ENCODE results near the gene HK2.
A peak's percentile ranks its signal among the peaks of the same experiment; 100 is the strongest.

HK2 gene

DNA sequence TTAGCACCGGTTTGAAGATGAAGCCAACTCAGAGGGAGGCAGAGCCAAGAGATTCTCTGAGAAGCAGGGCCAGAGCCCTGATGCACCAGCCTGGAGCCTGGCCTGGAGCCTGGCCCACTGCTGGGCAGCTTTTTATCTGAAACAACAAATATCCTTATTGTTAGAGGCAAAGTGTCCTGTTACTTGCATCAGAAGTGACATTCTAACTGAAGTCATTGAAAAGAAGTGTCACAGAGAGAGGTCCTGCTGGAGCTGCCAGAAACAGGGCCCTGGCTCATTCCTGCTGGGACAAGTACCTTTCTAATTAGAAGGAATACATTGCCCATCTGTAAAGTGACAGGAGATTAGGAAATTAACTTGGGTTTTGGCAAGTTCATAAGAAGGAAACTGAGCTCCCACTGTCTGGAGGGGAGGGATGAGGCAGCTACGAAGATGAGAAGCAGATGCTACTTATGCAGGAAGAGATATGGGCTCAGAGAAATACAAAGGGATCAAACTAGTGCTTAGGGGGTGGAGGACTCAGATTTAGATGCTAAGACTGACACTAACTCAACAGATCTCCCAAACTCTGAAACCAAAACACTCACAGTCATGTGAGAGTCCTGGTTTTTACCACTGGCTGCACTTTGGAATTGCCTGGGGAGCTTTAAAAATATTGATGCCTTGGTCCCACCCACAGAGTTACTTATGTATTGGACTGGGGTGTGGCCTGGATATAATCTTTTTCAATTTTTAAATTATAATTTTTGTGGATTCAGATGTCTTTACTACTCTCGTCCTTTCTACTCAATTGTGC, 11.0 kb upstream of the HK2 start:
- no peaks in the 10 kb centered on the region for H3K9me2 ChIP-seq (replicated peaks; ENCODE audit: low read depth, low read length)
- no peak for TF ChIP-seq EZH2phosphoT487 (IDR thresholded peaks at IDR 0.05; ENCODE audit: borderline replicate concordance)
- TF ChIP-seq, protein P1, sequence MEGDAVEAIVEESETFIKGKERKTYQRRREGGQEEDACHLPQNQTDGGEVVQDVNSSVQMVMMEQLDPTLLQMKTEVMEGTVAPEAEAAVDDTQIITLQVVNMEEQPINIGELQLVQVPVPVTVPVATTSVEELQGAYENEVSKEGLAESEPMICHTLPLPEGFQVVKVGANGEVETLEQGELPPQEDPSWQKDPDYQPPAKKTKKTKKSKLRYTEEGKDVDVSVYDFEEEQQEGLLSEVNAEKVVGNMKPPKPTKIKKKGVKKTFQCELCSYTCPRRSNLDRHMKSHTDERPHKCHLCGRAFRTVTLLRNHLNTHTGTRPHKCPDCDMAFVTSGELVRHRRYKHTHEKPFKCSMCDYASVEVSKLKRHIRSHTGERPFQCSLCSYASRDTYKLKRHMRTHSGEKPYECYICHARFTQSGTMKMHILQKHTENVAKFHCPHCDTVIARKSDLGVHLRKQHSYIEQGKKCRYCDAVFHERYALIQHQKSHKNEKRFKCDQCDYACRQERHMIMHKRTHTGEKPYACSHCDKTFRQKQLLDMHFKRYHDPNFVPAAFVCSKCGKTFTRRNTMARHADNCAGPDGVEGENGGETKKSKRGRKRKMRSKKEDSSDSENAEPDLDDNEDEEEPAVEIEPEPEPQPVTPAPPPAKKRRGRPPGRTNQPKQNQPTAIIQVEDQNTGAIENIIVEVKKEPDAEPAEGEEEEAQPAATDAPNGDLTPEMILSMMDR (conservative IDR thresholded peaks at IDR 0.05; ENCODE audit: low read length) = no peak
- H3K27me3 ChIP-seq (ENCODE audit: insufficient read depth, low read length, poor library complexity, severe bottlenecking) = no peaks in the 10 kb centered on the region
- peak overlapping the region; percentile 23; the same call in 1 of the 2 replicates for H2AFZ ChIP-seq (ENCODE audit: low read length)
- no peaks in the 10 kb centered on the region for H3K9me3 ChIP-seq (ENCODE audit: insufficient read depth, low read depth, low read length)
- no peaks in the 10 kb centered on the region for H4K20me1 ChIP-seq (ENCODE audit: insufficient read depth, low read length, poor library complexity, severe bottlenecking)
- no peaks in the 10 kb centered on the region for H3F3A ChIP-seq (ENCODE audit: low read depth)
- no peaks in the 10 kb centered on the region for H3K79me2 ChIP-seq (ENCODE audit: insufficient read depth, low read length)
- no peaks in the 10 kb centered on the region for H3K36me3 ChIP-seq (ENCODE audit: insufficient read depth, low read length)
- no peak overlapping the region for H3K9ac ChIP-seq (ENCODE audit: low read depth, low read length, poor library complexity, severe bottlenecking)
- H3K4me1 ChIP-seq (ENCODE audit: insufficient read depth, low read length, poor library complexity, severe bottlenecking) = peaks cover 8% of the 10 kb centered on the region
- H3K4me2 ChIP-seq (ENCODE audit: low read depth, low read length, poor library complexity, severe bottlenecking) = no peak overlapping the region
- H3K4me3 ChIP-seq (ENCODE audit: low read length, poor library complexity, severe bottlenecking) = no peak overlapping the region

DNA sequence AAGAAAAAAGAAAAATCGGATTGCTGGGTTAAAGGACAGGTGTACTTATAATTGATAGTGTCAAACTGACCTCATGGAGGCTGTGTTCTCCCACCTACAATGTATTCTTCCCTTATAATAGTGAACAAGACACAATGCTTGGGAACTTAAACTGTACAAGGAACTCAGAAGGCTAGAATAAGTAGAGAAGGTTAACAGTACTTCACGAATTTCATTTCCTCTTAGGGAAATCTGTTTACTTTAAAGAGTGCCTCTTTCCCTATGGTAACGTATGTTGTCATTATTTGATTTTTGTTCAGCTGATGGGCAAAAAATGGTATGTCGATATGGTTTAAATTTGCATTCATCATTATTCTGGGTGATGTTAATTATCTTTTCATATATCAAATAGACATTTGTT, 9.2 kb upstream of the HK2 start:
- Histone ChIP-seq H3K27me3 (ENCODE audit: insufficient read depth, low read length, poor library complexity, severe bottlenecking) (no peaks in the 10 kb centered on the region), H3K4me1 (ENCODE audit: insufficient read depth, low read length, poor library complexity, severe bottlenecking) (peaks cover 9% of the 10 kb centered on the region), H4K20me1 (ENCODE audit: insufficient read depth, low read length, poor library complexity, severe bottlenecking) (no peaks in the 10 kb centered on the region), H3K79me2 (ENCODE audit: insufficient read depth, low read length) (no peaks in the 10 kb centered on the region), H2AFZ (ENCODE audit: low read length) (no peak overlapping the region), H3K9me2 (replicated peaks; ENCODE audit: low read depth, low read length) (no peaks in the 10 kb centered on the region), H3K9ac (ENCODE audit: low read depth, low read length, poor library complexity, severe bottlenecking) (no peak overlapping the region), H3K4me2 (ENCODE audit: low read depth, low read length, poor library complexity, severe bottlenecking) (no peak overlapping the region), H3K36me3 (ENCODE audit: insufficient read depth, low read length) (no peaks in the 10 kb centered on the region), H3K9me3 (ENCODE audit: insufficient read depth, low read depth, low read length) (no peaks in the 10 kb centered on the region), H3F3A (ENCODE audit: low read depth) (no peaks in the 10 kb centered on the region), H3K4me3 (ENCODE audit: low read length, poor library complexity, severe bottlenecking) (no peak overlapping the region)
- TF ChIP-seq EZH2phosphoT487 (IDR thresholded peaks at IDR 0.05; ENCODE audit: borderline replicate concordance) = no peak
- TF ChIP-seq, protein P1 (conservative IDR thresholded peaks at IDR 0.05; ENCODE audit: low read length) = no peak

DNA sequence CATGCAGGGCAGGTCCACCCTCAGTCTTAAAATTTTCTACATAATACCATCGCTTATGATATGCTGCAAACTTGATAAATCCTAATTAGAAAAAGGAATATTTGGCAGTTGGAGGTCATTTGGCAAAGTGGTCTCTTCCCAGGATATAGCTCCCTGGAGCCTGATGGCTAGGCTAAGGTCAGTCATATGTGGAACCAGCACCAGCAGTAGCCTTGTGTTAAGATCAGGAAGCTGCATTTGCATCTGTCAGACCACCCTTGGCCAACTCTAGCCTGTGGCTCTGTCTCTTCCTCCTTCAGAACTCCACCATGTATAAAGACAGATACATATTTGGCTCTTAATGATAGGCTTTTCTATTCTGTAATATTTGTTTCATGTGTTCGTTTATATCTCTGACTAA, 5.4 kb upstream of the HK2 start:
- Histone ChIP-seq H3K9me2 (replicated peaks; ENCODE audit: low read depth, low read length) (no peaks in the 10 kb centered on the region), H3K27me3 (ENCODE audit: insufficient read depth, low read length, poor library complexity, severe bottlenecking) (no peaks in the 10 kb centered on the region), H3K4me2 (ENCODE audit: low read depth, low read length, poor library complexity, severe bottlenecking) (no peak overlapping the region), H3K4me1 (ENCODE audit: insufficient read depth, low read length, poor library complexity, severe bottlenecking) (peaks cover 28% of the 10 kb centered on the region), H3K9ac (ENCODE audit: low read depth, low read length, poor library complexity, severe bottlenecking) (no peak overlapping the region), H4K20me1 (ENCODE audit: insufficient read depth, low read length, poor library complexity, severe bottlenecking) (no peaks in the 10 kb centered on the region), H3F3A (ENCODE audit: low read depth) (peaks cover 9% of the 10 kb centered on the region; the same call in 1 of the 2 replicates), H3K36me3 (ENCODE audit: insufficient read depth, low read length) (no peaks in the 10 kb centered on the region), H3K4me3 (ENCODE audit: low read length, poor library complexity, severe bottlenecking) (no peak overlapping the region), H3K9me3 (ENCODE audit: insufficient read depth, low read depth, low read length) (no peaks in the 10 kb centered on the region), H2AFZ (ENCODE audit: low read length) (0 out of 2 replicates have a peak overlapping the region, but pooled peaks have one; percentile 25), H3K79me2 (ENCODE audit: insufficient read depth, low read length) (no peaks in the 10 kb centered on the region; the same call in 1 of the 2 replicates)
- TF ChIP-seq, protein P1 (conservative IDR thresholded peaks at IDR 0.05; ENCODE audit: low read length) = no peak

Measured in Loucy (cell line).